PC-9 (cell line): ENCODE measurements around the gene GAD2.

ENCODE experiments used
- EZH2 ChIP-seq: fragments of 200-600 bp; sonication (generic); IDR thresholded peaks from 2 replicates; pipeline ENCODE4 v1.8.0; 2017; ENCODE audit warnings: antibody characterized with exemption, low read depth
- TF ChIP-seq, protein P1 (sequence below): fragments of 200-600 bp; sonication (generic); conservative IDR thresholded peaks from 2 replicates; pipeline ENCODE4 v1.6.1; 2017; ENCODE audit warnings: mixed run types, antibody characterized with exemption, mild to moderate bottlenecking, moderate library complexity

DNA sequence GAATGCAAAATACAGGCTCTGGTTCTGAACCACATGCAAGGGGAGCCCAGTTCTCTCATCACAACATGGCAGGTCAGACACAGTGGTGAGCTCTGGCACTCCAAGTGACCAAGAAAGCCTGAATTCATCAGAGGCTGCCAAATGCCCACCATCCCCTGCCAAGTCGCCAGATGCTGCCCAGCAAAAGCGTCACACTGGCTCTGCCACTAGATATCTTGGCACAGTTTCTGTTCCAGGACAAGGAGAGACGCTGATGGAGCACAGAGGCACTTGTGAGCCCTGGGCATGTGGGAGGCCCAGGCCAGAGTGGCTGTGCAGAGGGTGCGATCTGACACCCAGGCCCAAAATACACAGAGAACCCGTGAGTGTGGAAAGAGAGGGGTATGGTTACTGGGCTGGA is 57.8 kb downstream of the GAD2 start:
- TF ChIP-seq EZH2, result no peak
- TF ChIP-seq, protein P1, sequence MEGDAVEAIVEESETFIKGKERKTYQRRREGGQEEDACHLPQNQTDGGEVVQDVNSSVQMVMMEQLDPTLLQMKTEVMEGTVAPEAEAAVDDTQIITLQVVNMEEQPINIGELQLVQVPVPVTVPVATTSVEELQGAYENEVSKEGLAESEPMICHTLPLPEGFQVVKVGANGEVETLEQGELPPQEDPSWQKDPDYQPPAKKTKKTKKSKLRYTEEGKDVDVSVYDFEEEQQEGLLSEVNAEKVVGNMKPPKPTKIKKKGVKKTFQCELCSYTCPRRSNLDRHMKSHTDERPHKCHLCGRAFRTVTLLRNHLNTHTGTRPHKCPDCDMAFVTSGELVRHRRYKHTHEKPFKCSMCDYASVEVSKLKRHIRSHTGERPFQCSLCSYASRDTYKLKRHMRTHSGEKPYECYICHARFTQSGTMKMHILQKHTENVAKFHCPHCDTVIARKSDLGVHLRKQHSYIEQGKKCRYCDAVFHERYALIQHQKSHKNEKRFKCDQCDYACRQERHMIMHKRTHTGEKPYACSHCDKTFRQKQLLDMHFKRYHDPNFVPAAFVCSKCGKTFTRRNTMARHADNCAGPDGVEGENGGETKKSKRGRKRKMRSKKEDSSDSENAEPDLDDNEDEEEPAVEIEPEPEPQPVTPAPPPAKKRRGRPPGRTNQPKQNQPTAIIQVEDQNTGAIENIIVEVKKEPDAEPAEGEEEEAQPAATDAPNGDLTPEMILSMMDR, result no peak
